Measurements from ENCODE around the gene SUFU.

Gene SUFU

DNA sequence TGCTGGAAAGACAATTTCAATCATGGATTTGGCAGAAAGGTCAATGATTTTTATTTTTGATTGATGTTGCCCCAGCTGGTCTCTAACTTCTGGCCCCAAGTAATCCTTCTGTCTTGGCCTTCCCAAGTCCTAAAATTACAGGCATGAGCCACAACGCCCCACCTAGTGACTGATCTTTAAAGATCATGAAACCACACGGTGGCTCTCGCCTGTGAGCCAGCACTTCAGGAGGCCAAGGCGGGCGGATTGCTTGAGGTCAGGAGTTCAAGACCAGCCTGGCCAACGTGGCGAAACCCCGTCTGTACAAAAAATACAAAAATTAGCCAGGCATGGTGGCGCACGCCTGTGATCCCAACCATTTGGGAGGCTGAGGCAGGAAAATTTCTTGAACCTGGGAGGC, 39.8 kb upstream of the SUFU start:
- Histone ChIP-seq H3K36me3 (ENCODE audit: insufficient read depth) (no peaks in the 10 kb centered on the region), H3K9ac (no peak overlapping the region), H3K79me2 (ENCODE audit: insufficient read depth, low read depth) (no peaks in the 10 kb centered on the region), H3K4me2 (no peak overlapping the region), H3K27ac (no peak overlapping the region), H3K4me1 (ENCODE audit: low read depth, poor library complexity, severe bottlenecking) (peaks cover 22% of the 10 kb centered on the region), H2AFZ (ENCODE audit: low read depth) (no peak overlapping the region), H3K4me3 (IDR thresholded peaks at IDR 0.05; ENCODE audit: insufficient read depth, low read depth, low read length) (no peak overlapping the region), H3K27me3 (ENCODE audit: insufficient read depth, low read depth) (no peaks in the 10 kb centered on the region), H4K20me1 (ENCODE audit: insufficient read depth) (no peaks in the 10 kb centered on the region)
- TF ChIP-seq, protein P1, sequence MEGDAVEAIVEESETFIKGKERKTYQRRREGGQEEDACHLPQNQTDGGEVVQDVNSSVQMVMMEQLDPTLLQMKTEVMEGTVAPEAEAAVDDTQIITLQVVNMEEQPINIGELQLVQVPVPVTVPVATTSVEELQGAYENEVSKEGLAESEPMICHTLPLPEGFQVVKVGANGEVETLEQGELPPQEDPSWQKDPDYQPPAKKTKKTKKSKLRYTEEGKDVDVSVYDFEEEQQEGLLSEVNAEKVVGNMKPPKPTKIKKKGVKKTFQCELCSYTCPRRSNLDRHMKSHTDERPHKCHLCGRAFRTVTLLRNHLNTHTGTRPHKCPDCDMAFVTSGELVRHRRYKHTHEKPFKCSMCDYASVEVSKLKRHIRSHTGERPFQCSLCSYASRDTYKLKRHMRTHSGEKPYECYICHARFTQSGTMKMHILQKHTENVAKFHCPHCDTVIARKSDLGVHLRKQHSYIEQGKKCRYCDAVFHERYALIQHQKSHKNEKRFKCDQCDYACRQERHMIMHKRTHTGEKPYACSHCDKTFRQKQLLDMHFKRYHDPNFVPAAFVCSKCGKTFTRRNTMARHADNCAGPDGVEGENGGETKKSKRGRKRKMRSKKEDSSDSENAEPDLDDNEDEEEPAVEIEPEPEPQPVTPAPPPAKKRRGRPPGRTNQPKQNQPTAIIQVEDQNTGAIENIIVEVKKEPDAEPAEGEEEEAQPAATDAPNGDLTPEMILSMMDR (conservative IDR thresholded peaks at IDR 0.05; ENCODE audit: low read depth, low read length), result no peak

DNA sequence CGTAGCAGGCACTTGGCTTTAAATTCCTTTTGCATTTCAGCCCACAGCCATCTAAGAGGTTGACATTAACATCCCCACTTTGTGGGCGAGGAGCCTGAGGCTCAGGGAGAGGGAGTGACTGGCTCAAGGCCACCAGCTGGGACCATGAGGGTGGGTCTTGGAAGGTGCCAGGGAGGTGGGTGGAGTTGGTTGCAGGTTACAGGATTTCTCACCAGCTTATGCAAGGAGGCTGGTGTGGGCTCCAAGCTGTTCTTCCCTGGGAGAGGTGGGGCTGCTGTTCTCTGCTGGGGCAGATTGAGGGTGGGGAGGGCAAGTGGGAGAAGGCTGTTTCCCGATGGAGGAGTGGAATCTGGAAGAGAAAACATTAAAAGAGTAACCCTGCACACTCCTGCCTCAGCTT, 38.3 kb upstream of the SUFU start:
- no peak overlapping the region for H2AFZ ChIP-seq (ENCODE audit: low read depth)
- H3K36me3 ChIP-seq (ENCODE audit: insufficient read depth), result no peaks in the 10 kb centered on the region
- peaks cover 20% of the 10 kb centered on the region for H3K4me1 ChIP-seq (ENCODE audit: low read depth, poor library complexity, severe bottlenecking)
- H3K4me2 ChIP-seq, result no peak overlapping the region
- TF ChIP-seq, protein P1 (conservative IDR thresholded peaks at IDR 0.05; ENCODE audit: low read depth, low read length), result no peak
- H3K27me3 ChIP-seq (ENCODE audit: insufficient read depth, low read depth), result no peaks in the 10 kb centered on the region
- no peak overlapping the region for H3K9ac ChIP-seq
- no peak overlapping the region for H3K4me3 ChIP-seq (IDR thresholded peaks at IDR 0.05; ENCODE audit: insufficient read depth, low read depth, low read length)
- H3K79me2 ChIP-seq (ENCODE audit: insufficient read depth, low read depth), result no peaks in the 10 kb centered on the region
- no peaks in the 10 kb centered on the region for H4K20me1 ChIP-seq (ENCODE audit: insufficient read depth)
- no peak overlapping the region for H3K27ac ChIP-seq

DNA sequence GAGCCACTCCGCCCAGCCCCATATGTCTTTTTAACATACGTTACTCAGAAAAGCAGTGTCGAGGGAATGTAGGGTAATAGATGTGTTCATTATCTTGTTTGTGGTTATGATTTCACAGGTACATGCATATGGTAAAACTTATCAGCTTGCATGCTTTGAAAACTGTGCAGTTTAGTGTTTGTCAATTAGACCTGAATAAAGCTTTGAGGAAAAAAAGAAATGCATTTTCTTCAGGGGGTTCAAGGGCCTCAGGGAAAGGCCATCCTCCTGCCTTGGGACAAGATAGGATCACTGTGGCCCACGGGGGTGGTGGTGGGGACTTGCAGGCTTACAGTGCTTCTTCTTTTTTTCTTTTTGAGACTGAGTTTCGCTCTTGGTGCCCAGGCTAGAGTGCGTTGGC, 36.5 kb upstream of the SUFU start:
- Histone ChIP-seq H3K79me2 (ENCODE audit: insufficient read depth, low read depth) (no peaks in the 10 kb centered on the region), H3K4me2 (no peak overlapping the region), H3K36me3 (ENCODE audit: insufficient read depth) (no peaks in the 10 kb centered on the region), H3K27me3 (ENCODE audit: insufficient read depth, low read depth) (no peaks in the 10 kb centered on the region), H4K20me1 (ENCODE audit: insufficient read depth) (no peaks in the 10 kb centered on the region), H3K4me3 (IDR thresholded peaks at IDR 0.05; ENCODE audit: insufficient read depth, low read depth, low read length) (no peak overlapping the region), H3K4me1 (ENCODE audit: low read depth, poor library complexity, severe bottlenecking) (peaks cover 6% of the 10 kb centered on the region), H3K9ac (no peak overlapping the region), H3K27ac (no peak overlapping the region), H2AFZ (ENCODE audit: low read depth) (no peak overlapping the region)
- TF ChIP-seq, protein P1 (conservative IDR thresholded peaks at IDR 0.05; ENCODE audit: low read depth, low read length), result no peak

DNA sequence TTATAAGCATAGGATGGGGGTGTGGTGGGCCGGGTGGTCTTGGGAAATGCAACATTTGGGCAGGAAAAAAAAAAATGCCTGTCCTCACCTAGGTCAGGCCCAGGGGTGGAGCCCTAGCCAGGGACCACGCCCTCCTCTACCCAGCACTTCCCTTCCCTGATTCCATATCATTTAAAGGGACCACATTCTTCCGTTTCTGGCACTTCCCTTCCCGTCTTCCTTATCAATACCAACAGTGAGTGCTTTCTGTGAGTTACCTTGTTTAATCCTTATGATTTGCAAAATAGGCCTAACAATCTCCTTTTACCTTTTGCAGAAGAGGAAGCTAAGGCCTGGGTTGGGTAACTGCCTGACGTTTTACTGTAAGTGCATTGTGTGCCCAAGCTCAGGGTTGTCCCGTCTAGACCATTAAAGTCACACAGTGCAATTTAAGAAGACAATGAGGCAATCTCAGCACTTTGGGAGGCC, 35.8 kb upstream of the SUFU start:
- Histone ChIP-seq H3K79me2 (ENCODE audit: insufficient read depth, low read depth) (no peaks in the 10 kb centered on the region), H3K4me1 (ENCODE audit: low read depth, poor library complexity, severe bottlenecking) (no peaks in the 10 kb centered on the region), H2AFZ (ENCODE audit: low read depth) (no peak overlapping the region), H3K27me3 (ENCODE audit: insufficient read depth, low read depth) (no peaks in the 10 kb centered on the region), H3K9ac (no peak overlapping the region), H3K36me3 (ENCODE audit: insufficient read depth) (no peaks in the 10 kb centered on the region), H3K4me2 (no peak overlapping the region), H3K4me3 (IDR thresholded peaks at IDR 0.05; ENCODE audit: insufficient read depth, low read depth, low read length) (no peak overlapping the region), H3K27ac (no peak overlapping the region), H4K20me1 (ENCODE audit: insufficient read depth) (no peaks in the 10 kb centered on the region)
- TF ChIP-seq, protein P1 (conservative IDR thresholded peaks at IDR 0.05; ENCODE audit: low read depth, low read length), result no peak
